Measurements from ENCODE around the gene RPUSD2. TPM values are rescaled to one million over a fixed set of nuclear protein-coding genes. Genes with fewer than 3 reads are reported as not detected.
A peak's percentile ranks its signal among the peaks of the same experiment; 100 is the strongest.

The RPUSD2 gene
- total RNA-seq, 1 donor from 2014 or later, result 10.2 TPM

- peak within 1 kb of the TSS; percentile 99 for H3K27ac Mint-ChIP-seq (ENCODE audit: unreplicated experiment)
- TF ChIP-seq CTCF (IDR thresholded peaks at IDR 0.05), result no peak
Measured at GRCh38 chr15:40593588-40594428, 24.7 kb downstream of the RPUSD2 start, which contains the start of gene KNL1. Gene KNL1 (plus strand): TSS chr15:40594249. CDS start chr15:40602932, 8,683 bp downstream.

GRCh38 chr15:40594429-40594836 lies 25.3 kb downstream of the RPUSD2 start:
- no peak for DNase-seq (ENCODE audit: low spot score)
- peak overlapping the region; percentile 99 for H3K27ac Mint-ChIP-seq (ENCODE audit: unreplicated experiment)
- H3K4me3 Mint-ChIP-seq (ENCODE audit: unreplicated experiment), result peak overlapping the region; percentile 83
- peaks cover 14% of the 10 kb centered on the region for H3K4me1 Mint-ChIP-seq (ENCODE audit: low read depth)
- peak; percentile 52 for TF ChIP-seq CTCF (IDR thresholded peaks at IDR 0.05)
- H3K9me3 Mint-ChIP-seq (ENCODE audit: low read depth), result no peaks in the 10 kb centered on the region
- no peaks in the 10 kb centered on the region for H3K36me3 Mint-ChIP-seq (ENCODE audit: low read depth)
- H3K27me3 Mint-ChIP-seq (ENCODE audit: low read depth), result peaks cover 2% of the 10 kb centered on the region

More at GRCh38 chr15:40593588-40594428, 24.7 kb downstream of the RPUSD2 start, which contains the start of gene KNL1:
- H3K4me1 Mint-ChIP-seq (ENCODE audit: low read depth), result peaks cover 14% of the 10 kb centered on the region
- peak; percentile 95 for DNase-seq (ENCODE audit: low spot score)
- H3K4me3 Mint-ChIP-seq (ENCODE audit: unreplicated experiment), result peak within 1 kb of the TSS; percentile 83
- H3K36me3 Mint-ChIP-seq (ENCODE audit: low read depth), result no peaks in the 10 kb centered on the region
- no peaks in the 10 kb centered on the region for H3K9me3 Mint-ChIP-seq (ENCODE audit: low read depth)
- H3K27me3 Mint-ChIP-seq (ENCODE audit: low read depth), result peaks cover 2% of the 10 kb centered on the region

GRCh38 chr15:40595219-40595618 lies 26.1 kb downstream of the RPUSD2 start:
- Mint-ChIP-seq H3K27me3 (ENCODE audit: low read depth) (no peaks in the 10 kb centered on the region), H3K9me3 (ENCODE audit: low read depth) (no peaks in the 10 kb centered on the region), H3K4me1 (ENCODE audit: low read depth) (peaks cover 8% of the 10 kb centered on the region), H3K27ac (ENCODE audit: unreplicated experiment) (peak overlapping the region; percentile 99), H3K4me3 (ENCODE audit: unreplicated experiment) (peak overlapping the region; percentile 83), H3K36me3 (ENCODE audit: low read depth) (no peaks in the 10 kb centered on the region)
- no peak for TF ChIP-seq CTCF (IDR thresholded peaks at IDR 0.05)
- no peak for DNase-seq (ENCODE audit: low spot score)

- no peak overlapping the region for H3K4me3 Mint-ChIP-seq (ENCODE audit: unreplicated experiment)
- H3K4me1 Mint-ChIP-seq (ENCODE audit: low read depth), result peaks cover 5% of the 10 kb centered on the region
- TF ChIP-seq CTCF (IDR thresholded peaks at IDR 0.05), result no peak
- H3K9me3 Mint-ChIP-seq (ENCODE audit: low read depth), result no peaks in the 10 kb centered on the region
- no peaks in the 10 kb centered on the region for H3K27me3 Mint-ChIP-seq (ENCODE audit: low read depth)
- H3K36me3 Mint-ChIP-seq (ENCODE audit: low read depth), result no peaks in the 10 kb centered on the region
- DNase-seq (ENCODE audit: low spot score), result no peak
- H3K27ac Mint-ChIP-seq (ENCODE audit: unreplicated experiment), result no peak overlapping the region
Measured at GRCh38 chr15:40595773-40596172, 26.7 kb downstream of the RPUSD2 start.

- Mint-ChIP-seq H3K27ac (ENCODE audit: unreplicated experiment) (no peak overlapping the region), H3K9me3 (ENCODE audit: low read depth) (no peaks in the 10 kb centered on the region), H3K27me3 (ENCODE audit: low read depth) (no peaks in the 10 kb centered on the region), H3K4me3 (ENCODE audit: unreplicated experiment) (no peak overlapping the region), H3K4me1 (ENCODE audit: low read depth) (peaks cover 5% of the 10 kb centered on the region), H3K36me3 (ENCODE audit: low read depth) (no peaks in the 10 kb centered on the region)
- no peak for DNase-seq (ENCODE audit: low spot score)
- TF ChIP-seq CTCF (IDR thresholded peaks at IDR 0.05), result no peak
Measured at GRCh38 chr15:40597024-40597423, 27.9 kb downstream of the RPUSD2 start.

Measured in chondrocyte (in vitro differentiated cells).